HG03095 (cell line): ENCODE results near the gene PHLDA2.
"Not testable (repeated sequence)": the region's sequence is repeated elsewhere in the genome, so short reads cannot be mapped to it uniquely, and the experiment has no call there.

Experiments used
- ATAC-seq: cut with Tn5 transposase; IDR thresholded peaks from one replicate; pipeline ENCODE4 v1.9.1; 2021; ENCODE audit warnings: moderate library complexity; ENCODE audit not compliant: unreplicated experiment

The PHLDA2 gene

GRCh38 chr11:2945757-2946287 is 16.6 kb upstream of the PHLDA2 start:
- ATAC-seq = no peak

- no peak for ATAC-seq
Measured at GRCh38 chr11:2945031-2945756, 16.0 kb upstream of the PHLDA2 start.

- ATAC-seq = no peak
Measured at GRCh38 chr11:2944530-2944929, 15.3 kb upstream of the PHLDA2 start.

GRCh38 chr11:2943711-2944118 is 14.5 kb upstream of the PHLDA2 start:
- ATAC-seq = no peak

GRCh38 chr11:2942872-2943710 is 13.9 kb upstream of the PHLDA2 start:
- no peak for ATAC-seq

- no peak for ATAC-seq
Measured at GRCh38 chr11:2942447-2942846, 13.2 kb upstream of the PHLDA2 start.

- no peak for ATAC-seq
Measured at GRCh38 chr11:2940921-2941821, 12.0 kb upstream of the PHLDA2 start.

GRCh38 chr11:2940147-2940920 is 11.1 kb upstream of the PHLDA2 start:
- ATAC-seq = no peak

- ATAC-seq = not testable (repeated sequence)
Measured at GRCh38 chr11:2938458-2939418, 9.5 kb upstream of the PHLDA2 start.

GRCh38 chr11:2937641-2938457 is 8.6 kb upstream of the PHLDA2 start:
- ATAC-seq = not testable (repeated sequence)

GRCh38 chr11:2934611-2935239 is 5.5 kb upstream of the PHLDA2 start:
- no peak for ATAC-seq

GRCh38 chr11:2934021-2934550 is 4.9 kb upstream of the PHLDA2 start:
- no peak for ATAC-seq

GRCh38 chr11:2933375-2934020 is 4.3 kb upstream of the PHLDA2 start:
- no peak for ATAC-seq

GRCh38 chr11:2932850-2933251 is 3.6 kb upstream of the PHLDA2 start:
- no peak for ATAC-seq

GRCh38 chr11:2931771-2932738 is 2.8 kb upstream of the PHLDA2 start:
- no peak for ATAC-seq

GRCh38 chr11:2931420-2931746 is 2.2 kb upstream of the PHLDA2 start:
- ATAC-seq = no peak
